Measurements from ENCODE around the gene NDUFAB1. TPM values are rescaled to one million over a fixed set of nuclear protein-coding genes. Genes with fewer than 3 reads are reported as not detected.
"Not testable (repeated sequence)": the region's sequence is repeated elsewhere in the genome, so short reads cannot be mapped to it uniquely, and the experiment has no call there.

Gene NDUFAB1
- total RNA-seq, 1 experiment from 2014 or later: 189 TPM

DNA sequence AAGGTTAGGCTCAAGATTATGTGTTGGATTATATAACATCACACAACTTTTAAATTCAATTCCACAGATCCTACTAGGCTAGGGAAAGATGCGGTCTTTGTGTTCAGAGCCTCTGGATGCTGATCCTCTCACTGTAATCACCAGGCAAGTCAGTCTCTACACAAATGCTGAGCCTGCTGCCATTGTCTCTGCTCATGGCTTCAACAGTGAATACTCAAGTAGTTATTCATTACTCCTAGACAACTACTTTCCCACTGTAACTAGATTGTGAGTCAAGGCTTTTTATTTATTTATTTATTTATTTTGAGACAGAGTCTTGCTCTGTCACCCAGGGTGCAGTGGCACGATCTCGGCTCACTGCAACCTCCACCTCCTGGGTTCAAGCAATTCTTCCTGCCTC, 15.8 kb upstream of the NDUFAB1 start (continued):
- TF ChIP-seq, protein P1, sequence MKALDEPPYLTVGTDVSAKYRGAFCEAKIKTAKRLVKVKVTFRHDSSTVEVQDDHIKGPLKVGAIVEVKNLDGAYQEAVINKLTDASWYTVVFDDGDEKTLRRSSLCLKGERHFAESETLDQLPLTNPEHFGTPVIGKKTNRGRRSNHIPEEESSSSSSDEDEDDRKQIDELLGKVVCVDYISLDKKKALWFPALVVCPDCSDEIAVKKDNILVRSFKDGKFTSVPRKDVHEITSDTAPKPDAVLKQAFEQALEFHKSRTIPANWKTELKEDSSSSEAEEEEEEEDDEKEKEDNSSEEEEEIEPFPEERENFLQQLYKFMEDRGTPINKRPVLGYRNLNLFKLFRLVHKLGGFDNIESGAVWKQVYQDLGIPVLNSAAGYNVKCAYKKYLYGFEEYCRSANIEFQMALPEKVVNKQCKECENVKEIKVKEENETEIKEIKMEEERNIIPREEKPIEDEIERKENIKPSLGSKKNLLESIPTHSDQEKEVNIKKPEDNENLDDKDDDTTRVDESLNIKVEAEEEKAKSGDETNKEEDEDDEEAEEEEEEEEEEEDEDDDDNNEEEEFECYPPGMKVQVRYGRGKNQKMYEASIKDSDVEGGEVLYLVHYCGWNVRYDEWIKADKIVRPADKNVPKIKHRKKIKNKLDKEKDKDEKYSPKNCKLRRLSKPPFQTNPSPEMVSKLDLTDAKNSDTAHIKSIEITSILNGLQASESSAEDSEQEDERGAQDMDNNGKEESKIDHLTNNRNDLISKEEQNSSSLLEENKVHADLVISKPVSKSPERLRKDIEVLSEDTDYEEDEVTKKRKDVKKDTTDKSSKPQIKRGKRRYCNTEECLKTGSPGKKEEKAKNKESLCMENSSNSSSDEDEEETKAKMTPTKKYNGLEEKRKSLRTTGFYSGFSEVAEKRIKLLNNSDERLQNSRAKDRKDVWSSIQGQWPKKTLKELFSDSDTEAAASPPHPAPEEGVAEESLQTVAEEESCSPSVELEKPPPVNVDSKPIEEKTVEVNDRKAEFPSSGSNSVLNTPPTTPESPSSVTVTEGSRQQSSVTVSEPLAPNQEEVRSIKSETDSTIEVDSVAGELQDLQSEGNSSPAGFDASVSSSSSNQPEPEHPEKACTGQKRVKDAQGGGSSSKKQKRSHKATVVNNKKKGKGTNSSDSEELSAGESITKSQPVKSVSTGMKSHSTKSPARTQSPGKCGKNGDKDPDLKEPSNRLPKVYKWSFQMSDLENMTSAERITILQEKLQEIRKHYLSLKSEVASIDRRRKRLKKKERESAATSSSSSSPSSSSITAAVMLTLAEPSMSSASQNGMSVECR (CRISPR knock-in tag; IDR thresholded peaks at IDR 0.05; ENCODE audit: borderline replicate concordance): no peak
- TF ChIP-seq, protein P2, sequence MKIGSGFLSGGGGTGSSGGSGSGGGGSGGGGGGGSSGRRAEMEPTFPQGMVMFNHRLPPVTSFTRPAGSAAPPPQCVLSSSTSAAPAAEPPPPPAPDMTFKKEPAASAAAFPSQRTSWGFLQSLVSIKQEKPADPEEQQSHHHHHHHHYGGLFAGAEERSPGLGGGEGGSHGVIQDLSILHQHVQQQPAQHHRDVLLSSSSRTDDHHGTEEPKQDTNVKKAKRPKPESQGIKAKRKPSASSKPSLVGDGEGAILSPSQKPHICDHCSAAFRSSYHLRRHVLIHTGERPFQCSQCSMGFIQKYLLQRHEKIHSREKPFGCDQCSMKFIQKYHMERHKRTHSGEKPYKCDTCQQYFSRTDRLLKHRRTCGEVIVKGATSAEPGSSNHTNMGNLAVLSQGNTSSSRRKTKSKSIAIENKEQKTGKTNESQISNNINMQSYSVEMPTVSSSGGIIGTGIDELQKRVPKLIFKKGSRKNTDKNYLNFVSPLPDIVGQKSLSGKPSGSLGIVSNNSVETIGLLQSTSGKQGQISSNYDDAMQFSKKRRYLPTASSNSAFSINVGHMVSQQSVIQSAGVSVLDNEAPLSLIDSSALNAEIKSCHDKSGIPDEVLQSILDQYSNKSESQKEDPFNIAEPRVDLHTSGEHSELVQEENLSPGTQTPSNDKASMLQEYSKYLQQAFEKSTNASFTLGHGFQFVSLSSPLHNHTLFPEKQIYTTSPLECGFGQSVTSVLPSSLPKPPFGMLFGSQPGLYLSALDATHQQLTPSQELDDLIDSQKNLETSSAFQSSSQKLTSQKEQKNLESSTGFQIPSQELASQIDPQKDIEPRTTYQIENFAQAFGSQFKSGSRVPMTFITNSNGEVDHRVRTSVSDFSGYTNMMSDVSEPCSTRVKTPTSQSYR (CRISPR knock-in tag; IDR thresholded peaks at IDR 0.05): no peak

DNA sequence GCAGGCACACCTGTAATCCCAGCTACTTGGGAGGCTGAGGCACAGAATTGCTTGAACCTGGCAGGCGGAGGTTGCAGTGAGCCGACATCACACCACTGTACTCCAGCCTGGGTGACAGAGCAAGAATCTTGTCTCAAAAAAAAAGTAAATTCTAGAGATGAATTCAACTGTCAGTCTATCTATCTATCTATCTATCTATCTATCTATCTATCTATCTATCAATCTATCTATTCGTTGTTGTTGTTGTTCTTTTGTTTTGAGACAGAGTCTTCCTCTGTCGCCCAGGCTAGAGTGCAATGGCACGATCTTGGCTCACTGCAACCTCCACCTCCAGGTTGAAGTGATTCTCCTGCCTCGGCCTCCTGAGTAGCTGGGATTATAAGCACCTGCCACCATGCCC, 14.8 kb upstream of the NDUFAB1 start:
- H3K4me1 Mint-ChIP-seq; H3K9me3 Mint-ChIP-seq; CTCF ChIA-PET; H3K27ac Mint-ChIP-seq; ATAC-seq; DNase-seq (ENCODE audit: low spot score); POLR2A ChIA-PET; H3K27me3 Mint-ChIP-seq (ENCODE audit: low read depth); H3K4me3 Mint-ChIP-seq: not testable (repeated sequence)
- H3K36me3 Mint-ChIP-seq: peaks cover 35% of the 10 kb centered on the region

DNA sequence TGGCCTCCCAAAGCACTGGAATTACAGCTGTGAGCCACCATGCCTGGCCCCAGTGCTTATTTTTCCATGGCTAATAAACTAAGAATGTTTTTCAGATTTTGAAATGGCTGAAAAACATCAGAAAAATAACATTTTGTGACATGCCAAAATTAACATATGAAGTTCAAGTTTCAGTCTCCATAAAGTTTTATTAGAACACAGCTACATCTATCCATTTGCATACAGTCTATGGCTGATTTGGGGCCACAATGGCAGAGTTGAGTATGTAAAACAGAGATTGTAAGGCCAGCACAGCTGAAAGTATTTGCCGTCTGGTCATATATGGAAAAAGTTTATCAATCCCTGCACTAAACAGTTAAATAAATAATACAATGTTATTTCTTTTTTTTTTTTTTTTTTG, 13.8 kb upstream of the NDUFAB1 start:
- Mint-ChIP-seq H3K27ac (no peak overlapping the region), H3K36me3 (peaks cover 37% of the 10 kb centered on the region), H3K4me3 (no peak overlapping the region), H3K9me3 (no peaks in the 10 kb centered on the region), H3K27me3 (ENCODE audit: low read depth) (no peaks in the 10 kb centered on the region), H3K4me1 (no peaks in the 10 kb centered on the region)
- ChIA-PET CTCF (interaction anchor here (1.2 kb wide), 1 partner anchor 13 kb away, joined by 4 read pairs; the partner anchor contains the start of gene NDUFAB1), POLR2A (no interaction called here)
- DNase-seq (ENCODE audit: low spot score): no peak
- ATAC-seq: no peak
- TF ChIP-seq SMAD4 (CRISPR knock-in tag; IDR thresholded peaks at IDR 0.05) (no peak), ELF4 (CRISPR knock-in tag; IDR thresholded peaks at IDR 0.05; ENCODE audit: low read depth) (no peak), ZNF121 (CRISPR knock-in tag; IDR thresholded peaks at IDR 0.05) (no peak)
- TF ChIP-seq, protein P3, sequence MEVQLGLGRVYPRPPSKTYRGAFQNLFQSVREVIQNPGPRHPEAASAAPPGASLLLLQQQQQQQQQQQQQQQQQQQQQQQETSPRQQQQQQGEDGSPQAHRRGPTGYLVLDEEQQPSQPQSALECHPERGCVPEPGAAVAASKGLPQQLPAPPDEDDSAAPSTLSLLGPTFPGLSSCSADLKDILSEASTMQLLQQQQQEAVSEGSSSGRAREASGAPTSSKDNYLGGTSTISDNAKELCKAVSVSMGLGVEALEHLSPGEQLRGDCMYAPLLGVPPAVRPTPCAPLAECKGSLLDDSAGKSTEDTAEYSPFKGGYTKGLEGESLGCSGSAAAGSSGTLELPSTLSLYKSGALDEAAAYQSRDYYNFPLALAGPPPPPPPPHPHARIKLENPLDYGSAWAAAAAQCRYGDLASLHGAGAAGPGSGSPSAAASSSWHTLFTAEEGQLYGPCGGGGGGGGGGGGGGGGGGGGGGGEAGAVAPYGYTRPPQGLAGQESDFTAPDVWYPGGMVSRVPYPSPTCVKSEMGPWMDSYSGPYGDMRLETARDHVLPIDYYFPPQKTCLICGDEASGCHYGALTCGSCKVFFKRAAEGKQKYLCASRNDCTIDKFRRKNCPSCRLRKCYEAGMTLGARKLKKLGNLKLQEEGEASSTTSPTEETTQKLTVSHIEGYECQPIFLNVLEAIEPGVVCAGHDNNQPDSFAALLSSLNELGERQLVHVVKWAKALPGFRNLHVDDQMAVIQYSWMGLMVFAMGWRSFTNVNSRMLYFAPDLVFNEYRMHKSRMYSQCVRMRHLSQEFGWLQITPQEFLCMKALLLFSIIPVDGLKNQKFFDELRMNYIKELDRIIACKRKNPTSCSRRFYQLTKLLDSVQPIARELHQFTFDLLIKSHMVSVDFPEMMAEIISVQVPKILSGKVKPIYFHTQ (CRISPR knock-in tag; IDR thresholded peaks at IDR 0.05): no peak
- TF ChIP-seq, protein P4, sequence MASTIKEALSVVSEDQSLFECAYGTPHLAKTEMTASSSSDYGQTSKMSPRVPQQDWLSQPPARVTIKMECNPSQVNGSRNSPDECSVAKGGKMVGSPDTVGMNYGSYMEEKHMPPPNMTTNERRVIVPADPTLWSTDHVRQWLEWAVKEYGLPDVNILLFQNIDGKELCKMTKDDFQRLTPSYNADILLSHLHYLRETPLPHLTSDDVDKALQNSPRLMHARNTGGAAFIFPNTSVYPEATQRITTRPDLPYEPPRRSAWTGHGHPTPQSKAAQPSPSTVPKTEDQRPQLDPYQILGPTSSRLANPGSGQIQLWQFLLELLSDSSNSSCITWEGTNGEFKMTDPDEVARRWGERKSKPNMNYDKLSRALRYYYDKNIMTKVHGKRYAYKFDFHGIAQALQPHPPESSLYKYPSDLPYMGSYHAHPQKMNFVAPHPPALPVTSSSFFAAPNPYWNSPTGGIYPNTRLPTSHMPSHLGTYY (CRISPR knock-in tag; IDR thresholded peaks at IDR 0.05): no peak
- TF ChIP-seq, protein P5, sequence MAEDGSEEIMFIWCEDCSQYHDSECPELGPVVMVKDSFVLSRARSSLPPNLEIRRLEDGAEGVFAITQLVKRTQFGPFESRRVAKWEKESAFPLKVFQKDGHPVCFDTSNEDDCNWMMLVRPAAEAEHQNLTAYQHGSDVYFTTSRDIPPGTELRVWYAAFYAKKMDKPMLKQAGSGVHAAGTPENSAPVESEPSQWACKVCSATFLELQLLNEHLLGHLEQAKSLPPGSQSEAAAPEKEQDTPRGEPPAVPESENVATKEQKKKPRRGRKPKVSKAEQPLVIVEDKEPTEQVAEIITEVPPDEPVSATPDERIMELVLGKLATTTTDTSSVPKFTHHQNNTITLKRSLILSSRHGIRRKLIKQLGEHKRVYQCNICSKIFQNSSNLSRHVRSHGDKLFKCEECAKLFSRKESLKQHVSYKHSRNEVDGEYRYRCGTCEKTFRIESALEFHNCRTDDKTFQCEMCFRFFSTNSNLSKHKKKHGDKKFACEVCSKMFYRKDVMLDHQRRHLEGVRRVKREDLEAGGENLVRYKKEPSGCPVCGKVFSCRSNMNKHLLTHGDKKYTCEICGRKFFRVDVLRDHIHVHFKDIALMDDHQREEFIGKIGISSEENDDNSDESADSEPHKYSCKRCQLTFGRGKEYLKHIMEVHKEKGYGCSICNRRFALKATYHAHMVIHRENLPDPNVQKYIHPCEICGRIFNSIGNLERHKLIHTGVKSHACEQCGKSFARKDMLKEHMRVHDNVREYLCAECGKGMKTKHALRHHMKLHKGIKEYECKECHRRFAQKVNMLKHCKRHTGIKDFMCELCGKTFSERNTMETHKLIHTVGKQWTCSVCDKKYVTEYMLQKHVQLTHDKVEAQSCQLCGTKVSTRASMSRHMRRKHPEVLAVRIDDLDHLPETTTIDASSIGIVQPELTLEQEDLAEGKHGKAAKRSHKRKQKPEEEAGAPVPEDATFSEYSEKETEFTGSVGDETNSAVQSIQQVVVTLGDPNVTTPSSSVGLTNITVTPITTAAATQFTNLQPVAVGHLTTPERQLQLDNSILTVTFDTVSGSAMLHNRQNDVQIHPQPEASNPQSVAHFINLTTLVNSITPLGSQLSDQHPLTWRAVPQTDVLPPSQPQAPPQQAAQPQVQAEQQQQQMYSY (CRISPR knock-in tag; IDR thresholded peaks at IDR 0.05): no peak
- TF ChIP-seq, protein P6, sequence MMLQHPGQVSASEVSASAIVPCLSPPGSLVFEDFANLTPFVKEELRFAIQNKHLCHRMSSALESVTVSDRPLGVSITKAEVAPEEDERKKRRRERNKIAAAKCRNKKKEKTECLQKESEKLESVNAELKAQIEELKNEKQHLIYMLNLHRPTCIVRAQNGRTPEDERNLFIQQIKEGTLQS (CRISPR knock-in tag; conservative IDR thresholded peaks at IDR 0.05): no peak
- TF ChIP-seq, protein P7, sequence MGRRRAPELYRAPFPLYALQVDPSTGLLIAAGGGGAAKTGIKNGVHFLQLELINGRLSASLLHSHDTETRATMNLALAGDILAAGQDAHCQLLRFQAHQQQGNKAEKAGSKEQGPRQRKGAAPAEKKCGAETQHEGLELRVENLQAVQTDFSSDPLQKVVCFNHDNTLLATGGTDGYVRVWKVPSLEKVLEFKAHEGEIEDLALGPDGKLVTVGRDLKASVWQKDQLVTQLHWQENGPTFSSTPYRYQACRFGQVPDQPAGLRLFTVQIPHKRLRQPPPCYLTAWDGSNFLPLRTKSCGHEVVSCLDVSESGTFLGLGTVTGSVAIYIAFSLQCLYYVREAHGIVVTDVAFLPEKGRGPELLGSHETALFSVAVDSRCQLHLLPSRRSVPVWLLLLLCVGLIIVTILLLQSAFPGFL (CRISPR knock-in tag; IDR thresholded peaks at IDR 0.05; ENCODE audit: borderline replicate concordance): no peak

Measured in WTC11 (cell line).